Sigmoid colon (tissue), 4 donors: Measurements from ENCODE around the gene SND1.

ENCODE experiments used
- POLR2A ChIP-seq, 2 donors: fragments of 450-650 bp; IDR thresholded peaks; one replicate each; pipeline ENCODE4 v1.6.1; 2016; ENCODE audit warnings: antibody characterized with exemption in 2 of 2, mild to moderate bottlenecking in 2 of 2, moderate library complexity in 2 of 2
- POLR2AphosphoS5 ChIP-seq, 4 donors: sonication (generic); formaldehyde crosslinking; IDR thresholded peaks; one replicate each; pipeline ENCODE4 v1.6.1; 2017; ENCODE audit warnings: antibody characterized with exemption in 4 of 4
- TF ChIP-seq, protein P1 (sequence below), 4 experiments: fragments of 450-650 bp in 3 of 4; fragments of 200-600 bp in 1 of 4; IDR thresholded peaks; one replicate each; pipeline ENCODE4 v1.5.1; 2016 to 2019; ENCODE audit warnings: antibody characterized with exemption in 4 of 4, mild to moderate bottlenecking in 3 of 4, moderate library complexity in 2 of 4

DNA sequence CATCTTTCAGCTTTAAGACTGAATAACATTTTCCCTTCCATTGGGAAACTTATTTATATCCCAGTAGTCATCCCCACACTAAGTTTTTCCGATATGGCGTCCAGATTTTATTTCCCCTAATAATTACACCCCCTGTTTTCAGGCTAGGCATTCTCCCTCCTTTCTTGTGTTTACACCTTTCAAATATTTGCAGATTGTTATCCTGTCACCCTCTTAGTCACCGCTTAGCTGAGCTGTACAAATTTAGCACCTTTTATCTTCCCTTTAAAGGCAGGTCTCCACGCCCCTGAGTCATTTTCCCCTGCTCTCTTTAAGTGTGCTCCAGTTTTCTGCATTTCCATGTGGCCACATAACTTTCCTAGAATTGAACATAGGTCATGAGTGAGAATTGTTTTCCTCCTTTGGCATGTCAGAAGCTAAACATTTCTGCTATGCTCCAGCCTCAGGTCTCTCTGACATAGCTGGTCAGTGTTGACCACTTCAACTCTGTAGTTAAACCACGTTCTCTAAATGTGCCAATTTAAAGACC lies 331.9 kb downstream of the SND1 start:
- TF ChIP-seq, protein P1, sequence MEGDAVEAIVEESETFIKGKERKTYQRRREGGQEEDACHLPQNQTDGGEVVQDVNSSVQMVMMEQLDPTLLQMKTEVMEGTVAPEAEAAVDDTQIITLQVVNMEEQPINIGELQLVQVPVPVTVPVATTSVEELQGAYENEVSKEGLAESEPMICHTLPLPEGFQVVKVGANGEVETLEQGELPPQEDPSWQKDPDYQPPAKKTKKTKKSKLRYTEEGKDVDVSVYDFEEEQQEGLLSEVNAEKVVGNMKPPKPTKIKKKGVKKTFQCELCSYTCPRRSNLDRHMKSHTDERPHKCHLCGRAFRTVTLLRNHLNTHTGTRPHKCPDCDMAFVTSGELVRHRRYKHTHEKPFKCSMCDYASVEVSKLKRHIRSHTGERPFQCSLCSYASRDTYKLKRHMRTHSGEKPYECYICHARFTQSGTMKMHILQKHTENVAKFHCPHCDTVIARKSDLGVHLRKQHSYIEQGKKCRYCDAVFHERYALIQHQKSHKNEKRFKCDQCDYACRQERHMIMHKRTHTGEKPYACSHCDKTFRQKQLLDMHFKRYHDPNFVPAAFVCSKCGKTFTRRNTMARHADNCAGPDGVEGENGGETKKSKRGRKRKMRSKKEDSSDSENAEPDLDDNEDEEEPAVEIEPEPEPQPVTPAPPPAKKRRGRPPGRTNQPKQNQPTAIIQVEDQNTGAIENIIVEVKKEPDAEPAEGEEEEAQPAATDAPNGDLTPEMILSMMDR (IDR thresholded peaks at IDR 0.05), result no peak
- TF ChIP-seq POLR2A (IDR thresholded peaks at IDR 0.05), result no peak
- TF ChIP-seq POLR2AphosphoS5 (IDR thresholded peaks at IDR 0.05), result no peak
